HG03103 (cell line): ENCODE results near the gene FREM3.
A peak's percentile ranks its signal among the peaks of the same experiment; 100 is the strongest.

Experiments
- ATAC-seq: cut with Tn5 transposase; IDR thresholded peaks from one replicate; pipeline ENCODE4 v1.9.1; 2021; ENCODE audit warnings: low read depth; ENCODE audit not compliant: unreplicated experiment

Gene FREM3

DNA sequence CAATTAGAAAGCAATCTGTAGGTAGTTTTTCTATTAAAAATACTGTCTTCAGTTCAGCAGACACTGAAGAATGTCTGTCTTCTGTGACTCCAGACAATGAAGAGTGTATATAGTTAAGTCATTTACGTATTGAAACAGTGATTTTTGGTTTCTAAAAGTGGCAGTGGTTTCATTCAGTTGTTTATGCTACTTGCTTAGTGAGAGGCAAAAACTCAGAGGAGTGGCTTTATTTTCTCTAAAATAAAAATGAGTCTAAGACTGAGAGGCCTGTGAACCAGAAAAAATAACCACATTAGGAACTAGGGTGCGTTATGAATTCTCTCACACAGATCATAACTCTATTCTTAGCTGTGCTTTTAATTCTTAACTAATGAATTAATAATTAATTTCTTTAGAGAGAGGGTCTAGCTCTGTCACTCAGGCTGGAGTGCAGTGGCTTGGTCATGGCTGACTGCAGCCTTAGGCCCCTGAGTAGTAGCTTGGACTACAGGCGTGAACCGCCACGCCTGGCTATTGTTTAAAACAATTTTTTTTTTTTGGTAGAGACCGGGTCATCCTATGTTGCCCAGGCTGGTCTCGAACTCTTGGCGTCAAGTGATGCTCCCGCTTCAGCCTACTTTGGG lies 31.4 kb downstream of the FREM3 start:
- peak; percentile 96 for ATAC-seq

DNA sequence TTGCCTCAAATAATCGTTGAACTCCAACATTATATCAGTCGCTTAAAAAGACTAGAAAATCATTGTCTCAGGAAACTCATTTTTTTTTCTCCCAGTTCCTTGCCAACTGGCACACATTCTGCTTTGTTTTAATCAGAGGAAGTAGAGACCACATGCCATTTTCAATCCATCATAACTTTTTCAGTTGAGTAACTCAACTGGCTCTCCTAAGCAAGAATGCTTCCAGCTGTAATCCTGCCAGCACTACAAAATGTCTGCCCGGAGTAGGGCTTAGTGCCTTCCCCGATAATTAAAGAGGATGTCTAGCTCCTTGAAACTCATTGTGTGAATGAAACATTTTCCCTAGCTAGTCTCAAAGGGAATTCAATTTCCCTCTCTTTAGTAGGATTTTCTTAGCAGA lies 33.0 kb downstream of the FREM3 start:
- ATAC-seq = no peak

DNA sequence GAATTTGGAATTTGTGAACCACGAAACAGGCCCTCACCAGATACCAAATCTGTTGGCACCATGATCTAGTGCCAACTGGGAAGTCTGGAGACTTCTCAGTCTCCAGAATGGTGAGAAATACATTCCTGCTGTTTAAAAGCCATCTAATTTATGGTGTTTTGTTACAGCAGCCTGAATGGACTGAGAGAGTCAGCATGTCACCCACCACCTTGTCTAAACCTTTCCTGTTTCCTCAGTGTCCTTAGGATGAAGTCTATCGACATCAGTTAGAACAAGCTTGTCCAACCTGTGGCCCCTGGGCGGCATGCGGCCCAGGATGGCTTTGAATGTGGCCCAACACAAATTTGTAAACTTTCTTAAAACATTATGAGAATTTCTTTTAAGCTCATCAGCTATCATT lies 42.1 kb downstream of the FREM3 start:
- ATAC-seq = no peak

DNA sequence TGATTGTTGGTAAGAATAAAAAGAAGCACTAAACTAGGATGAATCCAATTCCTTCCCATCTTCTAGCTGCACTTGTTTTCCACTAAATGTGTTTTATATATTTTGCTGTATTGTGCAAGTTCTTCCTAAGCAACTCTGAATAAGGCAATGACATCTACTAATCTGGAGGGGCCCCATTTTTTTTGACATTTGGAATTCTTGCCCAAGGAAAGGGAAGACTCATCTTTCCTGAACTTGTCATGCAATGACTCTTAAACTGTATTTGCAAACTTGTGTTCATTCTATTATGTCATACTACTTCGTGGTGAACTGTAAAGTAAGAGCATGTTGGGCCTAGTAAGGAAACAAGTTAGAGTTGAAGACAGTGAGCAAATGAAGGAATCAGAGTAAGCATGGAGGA lies 45.9 kb downstream of the FREM3 start:
- ATAC-seq = no peak

DNA sequence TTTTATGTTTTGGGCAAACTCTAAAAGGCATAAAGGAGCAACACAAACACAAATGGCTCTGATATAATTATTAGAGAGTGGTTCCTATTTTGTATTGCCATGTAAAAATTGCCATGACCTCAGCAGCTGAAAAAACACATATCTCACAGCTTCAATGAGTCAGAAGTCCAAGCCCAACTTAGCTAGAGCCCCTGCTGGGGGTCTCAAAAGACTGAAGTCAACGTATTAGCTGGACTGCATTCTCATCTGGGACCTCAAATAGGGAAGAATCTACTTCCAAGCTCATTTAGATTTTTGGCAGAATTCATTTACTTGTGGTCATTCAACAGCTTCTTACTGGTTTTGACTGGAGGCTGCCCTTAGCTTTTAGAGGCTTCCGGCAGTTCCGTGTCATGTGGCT lies 47.4 kb downstream of the FREM3 start:
- no peak for ATAC-seq

DNA sequence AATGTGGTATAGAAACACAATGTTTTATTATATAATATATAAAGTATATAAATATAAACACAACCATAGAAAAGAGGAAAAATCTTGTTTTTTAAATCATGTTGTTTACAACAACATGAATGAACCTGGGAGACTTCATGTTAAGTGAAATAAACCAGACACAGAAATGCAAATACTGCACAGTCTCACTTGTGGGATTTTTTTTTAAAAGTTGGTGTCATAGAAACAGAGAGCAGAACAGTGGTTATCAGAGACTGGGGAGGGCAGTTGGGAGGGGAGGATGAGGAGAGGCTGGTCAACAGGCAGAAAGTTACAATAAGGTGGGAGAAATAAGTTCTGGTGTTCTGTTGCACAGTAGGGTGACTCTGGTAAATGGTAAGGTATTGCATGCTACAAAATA lies 57.1 kb downstream of the FREM3 start:
- no peak for ATAC-seq

DNA sequence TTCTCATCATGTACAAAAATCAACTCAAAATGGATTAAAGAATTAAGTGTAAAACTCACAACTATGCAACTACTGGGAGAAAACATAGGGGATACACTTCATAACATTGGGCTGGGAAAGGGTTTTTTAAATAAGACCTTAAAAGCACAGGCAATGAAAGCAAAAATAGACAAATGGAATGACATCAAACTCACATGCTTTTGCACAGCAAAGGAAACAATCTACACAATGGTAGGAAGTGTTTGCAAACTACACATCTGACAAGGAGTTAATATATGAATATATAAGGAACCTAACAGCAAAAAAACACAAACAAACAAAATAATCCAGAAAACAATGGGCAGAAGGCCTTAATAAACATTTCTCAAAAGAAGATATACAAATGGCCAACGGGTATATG lies 57.9 kb downstream of the FREM3 start:
- ATAC-seq = no peak

DNA sequence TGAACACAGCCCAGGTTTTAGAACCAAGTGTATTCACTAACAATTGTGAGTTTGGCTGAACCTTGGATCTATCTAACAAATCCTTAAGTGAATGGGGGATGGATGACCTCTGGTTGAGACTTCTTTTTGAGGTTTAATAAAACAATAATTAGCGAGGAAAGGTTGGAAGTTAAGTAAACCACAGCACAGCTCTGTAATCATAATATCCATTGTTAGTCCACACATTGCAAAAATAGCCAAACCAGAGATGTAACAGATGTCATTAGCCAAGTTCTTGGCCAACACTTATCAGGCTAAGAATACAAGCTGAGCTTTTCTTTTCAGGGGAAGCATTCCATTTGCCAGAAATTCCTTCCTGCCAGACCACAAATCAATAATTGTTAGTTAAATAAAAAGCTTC lies 59.1 kb downstream of the FREM3 start:
- no peak for ATAC-seq

DNA sequence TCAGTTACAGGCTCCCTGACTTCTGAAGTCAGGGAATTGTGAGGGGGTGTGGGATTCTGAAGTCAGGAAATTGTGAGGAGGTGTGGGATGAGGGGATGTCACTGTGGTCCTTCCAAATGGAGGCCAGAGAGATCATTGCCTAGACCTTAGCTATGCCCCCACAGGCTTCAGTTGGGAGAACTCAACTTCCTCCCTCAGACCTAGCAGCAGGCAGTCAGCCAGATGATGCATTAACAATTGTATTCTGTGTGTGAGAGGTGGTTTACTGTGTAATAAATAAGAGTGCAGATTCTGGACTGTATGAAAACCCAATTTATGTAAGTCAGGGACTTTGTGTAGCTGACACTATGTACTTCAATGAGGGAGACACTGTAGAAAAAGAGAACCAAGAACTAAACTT lies 65.7 kb downstream of the FREM3 start:
- no peak for ATAC-seq

DNA sequence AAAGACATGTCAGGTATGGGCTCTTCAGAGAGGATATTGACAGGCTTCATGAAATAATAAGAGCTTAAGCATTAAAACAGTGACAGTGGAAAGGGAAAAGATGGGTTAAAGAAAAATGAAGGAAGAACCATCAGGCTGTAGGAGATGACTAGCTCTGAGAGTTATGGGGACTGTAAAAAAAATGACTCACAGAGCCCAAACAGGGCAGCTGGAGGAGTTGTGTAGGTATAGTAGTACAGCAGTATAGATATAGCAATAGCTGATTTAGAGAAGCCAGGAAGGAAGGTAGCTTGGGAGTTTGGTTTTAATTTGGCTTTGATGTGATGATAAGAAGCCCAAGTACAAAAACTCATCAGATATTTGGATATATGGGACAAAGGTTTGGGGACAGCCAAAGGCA lies 66.6 kb downstream of the FREM3 start:
- ATAC-seq = no peak

DNA sequence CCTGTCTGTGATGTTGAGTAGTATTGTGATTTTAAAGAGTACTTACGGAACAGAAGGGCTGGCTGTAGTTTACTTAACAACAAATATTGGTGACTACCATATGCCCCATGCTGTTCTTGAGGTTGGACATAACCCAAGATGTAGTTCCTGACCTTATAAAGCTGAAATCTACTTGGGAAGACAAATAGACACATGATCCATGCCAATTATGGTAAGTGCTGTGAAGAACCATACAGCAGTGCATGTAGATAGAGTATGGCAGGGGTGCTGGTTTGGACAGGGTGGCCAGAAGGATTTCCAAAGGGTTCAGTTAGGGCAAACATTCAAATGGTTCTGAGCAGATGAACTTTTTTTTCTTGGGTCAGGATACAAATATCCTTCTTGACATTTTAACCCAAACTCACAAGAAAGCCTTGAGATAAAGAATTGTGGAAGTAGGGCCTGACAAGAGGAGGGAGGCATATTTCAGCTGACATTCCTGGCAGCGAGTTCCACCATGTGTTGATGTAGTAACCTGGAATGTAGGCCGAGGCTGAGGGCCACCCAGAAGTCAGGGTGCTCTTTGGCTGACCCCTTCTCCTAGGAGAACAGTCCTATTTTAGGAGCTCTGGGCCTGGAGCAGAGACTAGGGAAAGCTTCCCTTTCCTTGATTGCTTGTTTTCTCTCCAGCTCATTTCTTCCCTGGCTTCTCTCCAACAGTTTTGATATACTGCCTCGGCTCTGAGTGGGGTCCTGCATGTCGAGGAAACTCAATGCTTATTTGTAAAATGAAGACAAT lies 74.2 kb downstream of the FREM3 start:
- no peak for ATAC-seq

DNA sequence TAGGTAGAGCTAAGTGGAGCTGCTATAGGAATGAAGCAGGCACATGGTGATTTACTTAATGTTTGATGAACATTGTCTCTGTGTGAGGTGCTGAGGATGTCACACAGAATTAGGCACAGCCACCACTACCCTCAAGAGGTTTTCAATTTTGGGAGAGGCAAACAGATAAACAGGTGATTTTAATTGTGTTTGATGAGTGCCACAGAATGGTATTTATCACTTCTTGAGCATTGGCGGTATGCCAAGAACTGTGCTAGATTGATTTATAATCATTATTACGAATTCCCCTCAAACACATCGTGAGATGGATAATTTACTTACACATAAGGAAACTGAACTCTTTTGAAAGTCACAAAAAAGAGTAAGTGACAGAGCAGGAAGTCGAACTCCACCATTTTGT lies 74.8 kb downstream of the FREM3 start:
- no peak for ATAC-seq

DNA sequence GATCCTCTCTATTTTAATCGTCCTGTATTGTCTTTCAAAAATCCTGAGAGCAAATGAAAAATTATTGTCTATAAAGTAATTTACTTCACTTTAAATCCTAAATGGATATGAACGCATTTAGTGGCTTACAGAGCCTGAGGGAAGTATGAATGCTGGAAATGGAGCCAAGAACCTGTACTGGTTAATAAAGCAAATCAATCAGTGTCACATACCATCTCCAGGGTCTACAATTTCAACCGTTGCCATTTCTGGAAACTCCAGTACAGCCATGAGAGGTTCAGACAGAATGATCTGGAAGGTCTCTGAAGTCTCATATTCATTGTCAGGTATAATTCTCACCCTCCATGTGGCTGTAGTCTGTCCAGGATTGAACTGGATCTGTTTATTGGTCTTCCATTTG lies 76.6 kb downstream of the FREM3 start:
- ATAC-seq = no peak

DNA sequence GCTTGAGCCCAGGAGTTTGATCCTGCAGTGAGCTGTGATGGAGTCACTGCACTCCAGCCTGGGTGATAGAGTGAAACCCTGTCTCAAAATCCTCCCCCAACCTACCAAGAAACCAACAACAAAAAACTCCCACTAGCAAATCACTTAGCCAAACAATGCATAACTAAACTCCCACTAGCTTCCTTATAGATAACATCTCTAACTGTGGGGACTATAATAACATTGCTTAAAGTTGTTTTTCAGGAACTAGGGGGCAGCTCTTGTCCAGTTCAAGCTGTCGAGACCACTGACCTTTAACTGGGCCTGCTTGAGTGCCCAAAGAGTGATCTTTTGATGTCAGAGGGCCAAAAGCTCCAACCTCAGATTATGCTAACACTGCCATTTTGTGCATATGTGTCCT lies 81.7 kb downstream of the FREM3 start:
- no peak for ATAC-seq

DNA sequence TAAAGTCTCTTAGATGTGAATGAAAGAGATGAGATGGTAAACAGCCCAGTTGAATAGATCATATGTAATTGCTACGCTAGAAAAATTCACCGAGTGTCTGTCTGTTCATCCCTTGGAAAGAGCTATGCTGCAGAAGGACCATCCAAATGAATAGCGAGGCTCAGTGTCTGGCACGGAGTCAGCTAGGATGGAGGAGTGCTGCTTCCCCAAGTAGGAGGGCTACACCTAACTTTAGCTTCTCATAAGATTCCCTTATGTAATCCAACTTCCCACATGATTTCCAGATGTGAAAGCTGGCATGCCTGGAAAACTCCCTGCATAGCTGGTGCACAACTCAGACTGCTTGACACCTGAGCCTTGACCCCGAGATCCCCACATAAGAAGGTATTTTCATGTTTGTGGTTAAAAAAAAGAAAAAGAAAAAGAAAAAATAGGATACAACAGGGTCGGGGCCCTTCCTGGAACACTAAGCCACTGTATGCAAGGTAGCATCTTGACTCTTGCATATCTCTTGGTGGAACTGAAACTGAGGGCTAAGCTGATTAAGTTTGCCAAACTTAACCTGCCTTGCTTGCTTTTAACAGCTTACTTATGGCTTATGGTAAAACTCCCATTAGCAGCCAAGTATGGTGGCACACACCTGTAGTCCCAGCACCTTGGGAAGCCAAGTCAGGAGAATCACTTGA lies 82.3 kb downstream of the FREM3 start:
- no peak for ATAC-seq

DNA sequence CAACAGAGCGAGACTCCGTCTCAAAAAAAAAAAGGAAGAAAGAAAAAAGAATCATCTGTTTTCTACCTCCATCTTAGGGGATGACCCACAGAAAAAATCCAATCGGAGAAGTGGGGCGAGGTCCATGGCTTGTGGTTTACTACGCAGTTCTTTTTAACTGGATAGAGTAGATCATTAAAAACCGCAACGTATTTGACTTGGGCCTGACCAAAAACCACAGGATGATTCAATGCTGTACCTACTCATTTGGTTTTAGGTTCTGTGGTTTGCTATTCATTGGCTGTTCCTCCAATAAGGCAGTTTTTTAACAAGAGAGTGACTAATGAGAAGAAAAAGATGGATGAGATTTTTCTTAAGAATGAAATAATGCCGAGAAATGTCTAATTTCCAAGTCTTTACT lies 83.7 kb downstream of the FREM3 start:
- ATAC-seq = peak; percentile 89

DNA sequence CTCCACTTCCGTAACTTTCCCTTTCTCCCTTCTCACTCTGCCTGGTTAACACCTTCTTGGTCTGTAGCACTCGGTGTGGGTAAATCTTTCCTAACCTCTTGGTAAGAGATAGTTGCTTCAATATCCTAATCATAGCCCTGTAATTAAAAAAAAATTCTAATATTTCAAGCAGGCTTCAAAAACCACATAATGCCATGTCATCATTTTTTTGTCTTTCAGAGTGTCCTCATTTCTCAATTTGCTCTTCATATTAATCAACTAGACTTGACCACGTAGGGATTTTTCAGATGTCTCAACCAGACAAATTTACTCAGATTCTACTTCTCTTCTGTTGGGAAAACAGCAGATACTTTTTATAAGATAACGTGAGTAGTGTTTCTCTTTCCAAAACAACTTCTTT lies 91.0 kb downstream of the FREM3 start:
- no peak for ATAC-seq

DNA sequence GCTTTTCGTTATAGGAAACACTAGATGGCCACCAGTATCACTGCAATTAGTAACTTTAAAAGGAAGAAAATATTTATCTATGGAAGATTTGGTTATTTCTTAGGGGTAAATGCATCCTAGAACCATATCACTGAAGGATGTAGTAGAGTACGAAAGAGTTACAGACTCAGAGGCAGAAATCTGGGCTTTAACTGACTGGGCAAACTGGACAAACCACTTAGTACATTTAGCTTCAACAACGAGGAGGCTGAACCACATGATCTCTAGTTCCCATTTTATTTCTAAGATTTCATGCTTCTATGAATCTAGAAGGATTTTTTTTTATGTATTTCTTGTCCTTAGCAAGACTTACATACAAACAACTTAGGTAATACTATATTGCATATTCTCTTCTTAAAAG lies 94.0 kb downstream of the FREM3 start:
- no peak for ATAC-seq

DNA sequence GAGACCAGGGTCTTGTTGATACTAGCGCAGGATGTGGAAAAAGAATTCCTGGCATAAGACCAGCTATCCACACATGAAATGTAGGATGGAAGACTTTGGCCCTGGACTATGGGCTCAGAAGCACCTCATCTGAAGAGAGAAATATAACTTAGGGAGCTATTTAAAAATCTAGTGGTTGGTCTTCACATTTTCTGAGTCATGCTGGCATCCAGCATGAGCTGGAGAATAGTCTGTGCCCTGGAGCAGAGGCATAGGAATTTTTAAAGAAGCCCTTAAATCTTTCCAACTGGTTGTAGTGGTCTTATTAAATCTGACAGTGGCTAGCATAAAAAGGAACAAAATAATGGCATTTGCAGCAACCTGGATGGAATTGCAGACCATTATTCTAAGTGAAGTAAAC lies 100.6 kb downstream of the FREM3 start:
- ATAC-seq = no peak

DNA sequence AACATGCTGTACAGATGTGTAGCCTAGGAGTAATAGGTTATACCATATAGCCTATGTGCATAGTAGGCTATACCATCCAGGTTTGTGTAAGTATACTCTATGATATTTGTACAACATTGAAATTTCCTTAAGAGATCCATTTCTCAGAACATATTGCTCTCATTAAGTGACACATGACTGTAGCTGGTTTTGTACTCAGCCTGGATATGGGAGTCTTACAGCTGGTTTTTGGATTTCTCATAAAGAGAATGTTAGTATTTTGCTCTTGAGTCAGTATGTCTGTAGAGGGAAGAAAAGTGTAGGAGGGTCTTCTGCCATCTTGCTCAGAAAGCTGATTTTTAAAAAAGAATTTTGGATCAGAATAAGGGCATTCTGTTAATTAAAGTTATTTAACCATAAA lies 101.7 kb downstream of the FREM3 start:
- no peak for ATAC-seq

DNA sequence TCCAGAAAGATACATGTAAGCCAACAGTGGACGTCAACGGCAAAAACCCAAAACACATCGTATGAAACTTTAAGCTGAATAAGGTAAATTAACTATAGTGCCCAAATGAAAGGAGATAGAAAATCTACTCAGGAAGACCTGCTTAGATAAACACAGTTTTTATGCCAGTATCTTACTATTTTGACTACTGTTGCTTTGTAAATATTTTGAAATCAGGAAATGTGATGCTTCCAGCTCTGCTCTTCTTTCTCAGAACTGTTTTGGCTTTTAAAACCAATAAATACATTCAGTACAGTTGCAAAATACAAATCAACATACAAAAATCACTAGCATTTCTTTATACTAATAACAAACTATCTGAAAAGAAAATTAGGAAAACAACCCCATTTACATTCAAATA lies 103.2 kb downstream of the FREM3 start:
- no peak for ATAC-seq

DNA sequence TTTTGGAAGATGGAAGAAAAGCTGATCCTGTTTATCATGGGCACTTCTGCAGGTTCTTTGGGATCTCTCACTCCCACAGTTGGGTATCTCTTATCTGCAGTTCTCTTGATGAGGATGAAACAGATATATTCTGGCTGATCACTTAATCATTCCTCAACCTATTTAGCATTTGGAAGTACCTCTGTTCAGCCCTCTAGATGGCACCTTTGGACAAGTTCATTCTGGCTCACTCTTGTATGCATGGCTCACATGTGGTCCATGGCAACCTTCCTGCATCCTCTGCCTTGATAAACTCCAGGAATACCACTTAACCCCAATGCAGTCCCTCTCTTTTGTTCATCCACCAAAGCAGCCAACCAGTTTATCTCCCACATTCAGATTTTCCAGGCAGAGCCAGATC lies 112.8 kb downstream of the FREM3 start:
- ATAC-seq = no peak
